ENCODE results near the gene AP3D1.

The AP3D1 gene

DNA sequence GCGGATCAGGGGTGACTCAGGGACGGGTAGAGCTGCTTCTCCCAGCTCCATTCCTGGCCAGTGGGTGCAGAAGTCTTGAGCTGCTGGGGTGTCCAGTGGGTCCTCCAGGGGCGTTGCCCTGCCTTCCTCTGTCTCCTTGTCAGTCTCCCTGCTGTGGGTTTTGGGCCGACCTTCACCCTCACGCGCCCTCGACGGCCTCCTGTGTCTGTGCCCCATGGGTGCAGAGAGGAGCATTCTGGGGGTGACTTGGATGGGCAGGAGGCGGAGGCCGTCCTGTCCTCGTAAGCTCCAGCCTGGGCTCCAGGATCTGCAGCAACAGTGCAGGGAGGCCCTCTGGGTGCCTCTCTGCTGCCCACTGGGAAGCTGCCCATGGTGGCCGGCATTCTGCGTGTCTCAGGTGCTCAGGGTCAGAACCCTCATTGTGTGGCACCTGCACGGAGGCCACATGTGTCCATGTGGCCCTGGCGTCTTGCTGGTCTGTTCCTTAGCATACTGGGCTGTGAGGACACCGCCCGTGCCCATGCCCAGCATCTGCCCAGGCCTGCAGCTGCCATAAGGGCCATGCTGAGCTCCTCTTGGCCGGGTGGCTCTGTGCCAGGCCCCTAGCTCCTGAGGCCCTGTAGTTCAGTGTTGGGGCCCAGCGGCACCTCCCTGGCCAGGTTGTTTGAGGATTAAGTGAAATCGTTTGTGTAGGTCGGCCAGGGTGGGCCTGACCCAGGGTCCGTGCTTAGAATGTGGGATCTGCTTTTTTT is 29.7 kb upstream of the AP3D1 start:
- DNase-seq (ENCODE audit: low read depth), result no peak

DNA sequence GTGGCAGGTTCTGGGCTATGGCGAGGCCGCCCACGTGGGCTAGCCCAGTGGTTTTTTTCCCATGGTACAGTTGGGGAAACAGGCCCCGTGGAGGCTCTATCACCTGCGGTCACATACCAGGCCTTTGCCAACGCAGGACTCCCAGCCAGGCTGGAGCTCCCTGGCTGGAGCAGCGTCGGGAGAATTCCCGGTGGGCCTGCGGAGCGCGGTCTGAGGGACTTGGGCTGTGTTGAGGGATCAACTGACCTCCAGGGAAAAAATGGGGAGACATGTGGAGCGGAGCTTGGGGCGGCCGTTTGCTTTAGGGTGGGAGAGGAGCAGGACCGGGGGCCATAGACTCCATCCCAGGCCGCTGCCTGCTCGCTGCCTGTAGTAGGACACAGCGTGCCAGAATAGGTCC is 28.7 kb upstream of the AP3D1 start:
- DNase-seq (ENCODE audit: low read depth), result no peak

DNA sequence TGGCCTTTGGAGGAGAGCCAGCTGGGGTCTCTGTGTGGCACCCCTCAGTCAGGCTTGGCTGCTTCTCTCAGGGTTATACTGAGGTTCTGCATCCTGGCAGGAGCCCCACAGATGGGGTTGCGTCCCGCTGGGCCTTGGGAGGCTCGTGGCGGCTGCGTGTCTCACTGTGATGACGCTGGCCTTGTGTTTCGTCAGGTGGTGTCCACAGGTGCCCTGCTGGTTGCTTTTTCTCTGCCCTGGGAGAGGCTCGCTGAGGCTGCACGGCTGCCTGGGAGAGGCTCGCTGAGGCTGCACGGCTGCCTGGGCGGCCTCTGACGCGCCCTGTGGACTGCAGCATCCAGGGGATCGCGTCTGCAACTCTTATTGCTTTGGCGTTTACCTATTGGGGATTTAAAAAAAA is 27.7 kb upstream of the AP3D1 start:
- DNase-seq (ENCODE audit: low read depth), result no peak

DNA sequence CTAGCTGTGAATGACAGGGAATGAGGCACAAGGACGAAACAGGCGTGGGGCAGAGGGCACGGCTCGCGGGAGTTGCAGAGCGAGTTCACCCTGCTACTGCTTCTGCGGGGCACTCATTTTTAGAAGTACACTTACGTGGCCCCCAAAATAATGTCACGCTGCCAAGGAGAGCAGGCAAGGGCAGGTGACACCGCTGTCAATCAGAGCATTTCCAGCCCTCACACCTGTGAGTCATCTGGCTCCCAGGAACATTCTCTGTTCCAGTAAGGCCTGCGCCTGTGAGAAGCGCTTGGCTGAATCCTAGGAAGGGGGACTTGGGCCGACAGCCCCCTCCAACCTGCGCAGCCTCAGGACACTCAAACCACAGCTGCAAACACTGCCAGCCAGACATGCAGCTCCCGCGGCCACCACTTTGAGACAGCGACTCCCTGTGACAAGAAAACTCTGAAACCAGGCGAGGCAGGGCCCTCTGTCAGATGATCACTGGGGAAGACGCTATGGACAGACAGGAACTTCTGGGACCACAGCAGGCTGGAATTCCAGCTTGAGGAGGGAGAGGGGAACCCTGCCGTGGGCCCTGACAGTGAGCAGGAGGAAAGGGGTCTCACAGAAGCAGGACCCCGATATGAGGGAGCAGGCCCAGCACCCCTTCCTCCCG is 25.1 kb upstream of the AP3D1 start:
- no peak for DNase-seq (ENCODE audit: low read depth)

DNA sequence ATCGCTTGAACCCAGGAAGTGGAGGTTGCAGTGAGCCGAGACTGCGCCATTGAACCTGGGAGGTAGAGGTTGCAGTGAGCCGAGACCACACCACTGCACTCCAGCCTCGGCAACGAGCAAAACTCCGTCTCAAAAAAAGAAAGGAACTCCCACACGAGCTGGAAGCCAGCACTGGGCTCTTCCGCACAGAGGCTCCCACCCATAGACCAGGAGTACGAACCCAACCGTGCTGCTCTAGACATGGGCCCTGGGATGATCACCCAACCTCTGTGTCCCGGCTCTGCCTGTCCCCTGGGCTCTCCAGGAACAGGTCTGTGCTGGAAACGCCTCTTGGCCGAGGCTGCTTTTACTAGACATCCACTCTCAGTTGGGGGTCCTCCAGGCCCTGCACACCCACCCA is 24.4 kb upstream of the AP3D1 start:
- DNase-seq (ENCODE audit: low read depth), result no peak

DNA sequence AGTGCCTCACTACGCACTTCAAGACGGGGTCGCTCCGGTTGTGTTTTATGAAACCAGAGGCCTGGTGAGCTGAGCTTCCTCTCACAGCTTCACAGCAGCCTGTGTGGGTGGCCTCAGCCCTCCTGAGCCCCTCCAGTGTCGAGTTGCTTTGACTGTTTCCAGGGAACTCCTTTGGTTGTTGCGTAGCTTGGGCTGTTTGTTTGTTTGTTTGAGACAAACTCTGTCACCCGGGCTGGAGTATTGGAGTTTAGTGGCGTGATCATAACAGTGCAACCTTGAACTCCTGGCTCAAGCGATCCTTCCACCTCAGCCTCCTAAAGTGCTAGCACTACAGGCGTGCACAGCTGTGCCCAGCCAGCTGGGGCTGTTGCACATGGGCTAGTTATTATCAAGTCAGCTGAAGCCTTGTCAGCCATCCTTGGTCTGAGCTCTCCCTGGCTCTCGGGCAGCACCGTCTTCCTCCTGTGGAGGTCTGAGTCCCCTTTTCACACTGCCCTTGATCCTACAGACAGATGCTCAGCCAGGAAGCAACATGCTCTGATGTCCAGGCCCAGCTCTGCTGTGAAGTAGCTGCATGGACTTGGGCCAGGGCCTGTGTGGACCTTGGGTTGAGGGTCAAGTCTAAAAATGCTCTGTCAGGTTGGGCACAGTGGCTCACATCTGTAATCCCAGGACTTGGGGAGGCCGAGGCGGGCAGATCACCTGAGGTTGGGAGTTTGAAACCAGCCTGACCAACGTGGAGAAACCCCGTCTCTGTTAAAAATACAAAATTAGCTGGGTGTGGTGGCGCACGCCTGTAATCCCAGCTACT is 22.6 kb upstream of the AP3D1 start:
- DNase-seq (ENCODE audit: low read depth), result no peak

DNA sequence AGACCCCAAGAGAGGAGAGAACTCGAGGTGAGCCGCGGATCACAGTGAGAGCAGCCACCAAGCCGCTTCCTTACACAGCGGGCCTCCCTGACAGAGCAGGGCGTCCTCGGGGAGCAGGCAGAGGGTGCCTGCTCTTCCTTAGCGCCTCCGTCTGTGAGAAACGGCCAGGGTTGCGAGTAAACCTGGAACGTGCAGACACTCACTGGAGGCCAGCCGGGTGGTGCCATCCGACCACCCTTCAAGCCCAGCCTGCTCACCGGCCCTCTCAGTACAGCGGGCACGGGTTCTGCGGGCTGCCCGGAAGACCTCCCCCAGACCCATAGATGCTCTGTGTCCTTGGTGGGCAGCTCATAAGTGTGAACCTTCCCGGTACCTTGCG is 22.0 kb upstream of the AP3D1 start:
- no peak for DNase-seq (ENCODE audit: low read depth)

DNA sequence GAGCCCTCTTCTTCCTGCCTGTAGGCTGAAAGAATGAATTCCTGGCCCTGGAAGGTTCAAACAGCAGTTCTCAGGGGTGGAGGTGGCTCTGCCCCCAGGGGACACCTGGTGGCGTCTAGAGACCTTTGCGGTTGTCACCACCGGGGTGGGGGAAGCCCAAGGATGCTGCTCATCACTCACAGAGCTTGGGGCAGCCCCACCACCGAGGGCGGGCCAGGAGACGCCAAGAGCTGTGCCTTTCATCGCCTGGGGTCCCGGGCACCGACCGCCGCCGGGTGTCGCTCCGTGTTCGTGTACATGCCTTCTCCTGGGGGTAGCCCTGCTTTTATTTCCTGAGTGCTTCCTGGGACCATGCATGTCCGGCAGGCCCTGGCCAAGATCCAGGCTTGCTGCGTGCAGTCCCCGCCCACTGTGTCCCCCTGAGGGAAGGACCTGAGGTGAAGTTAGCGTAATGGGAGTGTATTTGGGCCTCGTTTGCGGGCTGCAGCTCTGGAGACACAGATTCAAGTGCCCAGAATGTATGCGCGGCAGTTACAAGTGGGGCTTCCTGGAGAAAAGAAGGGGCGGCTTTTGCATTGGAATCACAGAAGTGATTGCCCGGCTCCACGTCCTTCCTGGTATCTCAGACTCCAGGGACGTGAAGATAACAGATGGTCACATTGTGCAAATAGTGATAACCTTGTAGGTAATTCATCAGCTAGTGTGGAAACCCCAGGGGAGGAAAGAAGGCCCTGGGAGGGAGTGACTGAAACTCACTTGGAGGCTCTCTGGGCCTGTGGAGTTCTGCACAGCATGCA is 20.2 kb upstream of the AP3D1 start:
- DNase-seq (ENCODE audit: low read depth), result peak; percentile 65

DNA sequence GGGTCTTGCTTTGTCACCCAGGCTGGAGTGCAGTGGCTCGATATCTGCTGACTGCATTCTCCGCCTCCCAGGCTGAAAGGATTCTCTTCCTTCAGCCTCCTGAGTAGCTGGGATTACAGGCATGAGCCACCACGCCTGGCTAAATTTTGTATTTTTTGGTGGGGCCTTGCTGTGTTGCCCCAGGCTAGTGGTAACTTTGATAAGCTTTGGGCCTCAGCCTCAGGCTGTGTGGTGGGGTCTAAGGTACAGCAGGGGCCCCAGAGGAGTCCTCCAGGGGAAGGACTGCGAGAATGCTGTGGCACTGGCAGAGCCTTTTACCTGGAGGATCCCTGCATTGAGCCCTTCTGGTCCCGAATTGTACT is 19.6 kb upstream of the AP3D1 start:
- no peak for DNase-seq (ENCODE audit: low read depth)

DNA sequence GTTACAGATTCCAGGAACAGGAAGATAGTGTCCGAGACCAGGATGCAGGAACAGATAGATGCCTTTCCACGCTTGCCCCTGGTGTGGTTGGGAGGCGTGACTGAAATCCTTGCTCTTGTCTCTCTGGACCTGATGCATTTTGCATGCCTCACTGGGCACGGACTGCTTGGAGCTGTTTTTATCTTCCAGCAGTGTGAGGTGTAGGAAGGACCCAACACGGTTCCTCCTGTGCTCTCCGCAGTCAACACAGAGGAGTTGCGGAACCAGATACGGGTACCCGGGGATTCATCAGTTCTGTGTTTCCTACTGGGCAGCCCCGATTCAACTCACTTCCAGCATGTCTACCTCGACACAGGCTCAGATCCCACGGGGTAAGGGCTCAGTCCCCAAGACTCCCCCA is 18.9 kb upstream of the AP3D1 start:
- peak; percentile 55 for DNase-seq (ENCODE audit: low read depth)

DNA sequence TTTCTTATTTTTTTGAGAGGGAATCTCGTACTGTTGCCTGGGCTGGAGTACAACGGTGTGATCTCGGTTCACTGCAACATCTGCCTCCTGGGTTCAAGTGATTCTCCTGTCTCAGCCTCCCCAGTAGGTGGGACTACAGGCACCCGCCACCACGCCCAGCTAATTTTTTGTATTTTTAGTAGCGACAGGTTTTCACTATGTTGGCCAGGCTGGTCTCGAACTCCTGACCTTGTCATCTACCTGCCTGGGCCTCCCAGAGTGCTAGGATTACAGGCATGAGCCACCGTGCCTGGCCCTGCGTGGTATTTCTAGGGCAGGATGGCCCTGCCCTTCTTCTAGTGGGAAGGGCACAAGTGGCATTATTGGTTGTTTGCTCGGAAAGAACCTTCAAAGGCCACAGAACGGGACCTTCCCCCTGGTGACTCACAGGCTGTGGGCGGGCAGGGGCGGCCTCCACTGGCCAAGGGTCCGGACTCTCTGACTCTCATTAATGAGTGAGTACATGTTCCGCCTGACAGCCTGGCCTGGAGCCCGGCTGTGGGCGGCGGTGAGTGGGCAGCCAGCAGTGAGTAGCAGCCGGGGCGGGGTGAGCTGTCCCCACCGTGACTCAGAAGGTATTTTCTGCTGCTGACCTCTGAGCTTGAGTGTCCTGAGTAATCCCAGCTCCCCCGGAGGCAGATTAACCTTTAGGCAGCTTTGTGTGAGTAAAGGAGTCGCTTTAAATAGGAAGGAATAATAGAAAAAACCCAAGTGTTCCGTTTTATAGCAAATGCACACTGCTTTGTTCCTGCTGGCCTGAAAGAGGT is 17.5 kb upstream of the AP3D1 start:
- peak; percentile 99 for DNase-seq (ENCODE audit: low read depth)

DNA sequence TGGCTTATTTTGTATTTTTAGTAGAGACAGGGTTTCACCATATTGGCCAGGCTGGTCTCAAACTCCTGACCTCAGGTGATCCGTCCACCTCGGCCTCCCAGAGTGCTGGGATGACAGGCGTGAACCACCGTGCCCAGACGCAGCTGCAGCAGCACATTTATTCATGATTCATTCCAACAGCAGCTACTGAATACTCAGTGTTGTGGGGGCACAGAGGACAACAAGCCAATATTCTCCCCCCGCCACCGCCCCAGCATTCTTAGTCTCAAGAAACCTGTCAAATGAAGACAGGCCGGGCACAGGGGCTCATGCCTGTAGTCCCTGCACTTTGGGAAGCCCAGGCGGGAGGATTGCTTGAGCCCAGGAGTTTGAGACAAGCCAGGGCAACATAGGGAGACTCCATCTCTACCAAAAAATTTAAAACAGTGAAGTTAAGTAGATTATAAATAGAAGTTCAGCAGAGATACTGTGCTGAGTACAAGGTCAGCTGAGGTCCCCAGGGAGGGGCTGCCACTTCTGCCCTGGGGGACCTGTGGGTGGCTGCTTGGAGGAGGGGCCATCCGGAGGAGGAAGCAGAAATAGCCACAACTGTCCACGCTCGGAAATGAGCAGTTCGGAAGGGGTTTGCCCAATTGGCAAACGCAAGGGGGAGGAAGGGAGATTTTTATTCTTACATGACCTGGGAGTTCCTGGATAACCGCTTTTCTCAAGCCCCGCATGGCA is 16.7 kb upstream of the AP3D1 start:
- DNase-seq (ENCODE audit: low read depth), result peak; percentile 44

DNA sequence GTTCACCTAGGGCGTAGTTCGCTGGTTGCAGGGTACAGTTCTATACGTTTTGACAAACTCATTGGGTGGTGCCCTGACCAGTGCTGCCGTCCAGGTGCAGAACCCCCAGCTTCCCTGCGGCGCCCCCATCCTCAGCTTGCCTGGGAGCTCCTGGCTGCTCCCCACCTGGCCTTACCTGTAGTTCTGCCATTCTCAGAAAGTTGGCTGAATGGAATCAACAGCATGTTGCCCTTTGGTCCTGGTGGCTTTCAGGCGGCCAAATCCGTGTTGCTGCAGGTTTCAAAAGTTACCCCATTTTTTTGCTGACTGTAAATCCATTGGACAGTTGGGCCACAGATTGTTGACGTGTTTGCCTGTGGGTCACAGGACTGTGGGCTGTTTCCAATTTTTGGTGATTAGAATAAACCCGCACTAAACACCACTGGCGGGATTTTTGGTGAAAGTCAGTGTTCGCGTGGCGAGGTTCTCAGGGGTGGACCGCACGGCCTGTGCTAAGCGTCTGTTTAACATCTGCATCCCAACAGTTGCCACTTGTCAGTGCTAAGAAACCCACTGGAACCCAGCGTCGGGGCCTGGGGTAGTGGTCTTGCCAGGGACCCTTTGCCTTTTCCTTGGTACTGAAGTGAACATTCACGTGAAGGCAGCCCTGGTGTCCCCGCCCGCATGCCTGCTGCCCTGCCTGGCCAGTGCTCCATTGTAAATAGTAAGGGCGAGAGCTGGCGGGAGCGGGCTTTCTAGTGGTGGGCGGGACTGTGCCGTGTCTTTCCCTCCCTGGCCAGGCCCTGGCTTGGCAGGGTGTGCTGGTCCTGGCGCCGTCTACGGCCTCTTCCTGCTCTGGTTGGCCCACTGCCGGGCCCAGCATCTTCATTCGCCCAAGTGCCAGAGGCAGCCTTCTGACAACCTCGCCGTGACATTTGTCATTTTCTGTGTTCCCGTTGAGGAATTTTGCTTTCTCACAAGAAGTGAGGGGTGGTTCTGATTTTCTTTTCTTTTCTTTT is 15.7 kb upstream of the AP3D1 start:
- peak; percentile 54 for DNase-seq (ENCODE audit: low read depth)

DNA sequence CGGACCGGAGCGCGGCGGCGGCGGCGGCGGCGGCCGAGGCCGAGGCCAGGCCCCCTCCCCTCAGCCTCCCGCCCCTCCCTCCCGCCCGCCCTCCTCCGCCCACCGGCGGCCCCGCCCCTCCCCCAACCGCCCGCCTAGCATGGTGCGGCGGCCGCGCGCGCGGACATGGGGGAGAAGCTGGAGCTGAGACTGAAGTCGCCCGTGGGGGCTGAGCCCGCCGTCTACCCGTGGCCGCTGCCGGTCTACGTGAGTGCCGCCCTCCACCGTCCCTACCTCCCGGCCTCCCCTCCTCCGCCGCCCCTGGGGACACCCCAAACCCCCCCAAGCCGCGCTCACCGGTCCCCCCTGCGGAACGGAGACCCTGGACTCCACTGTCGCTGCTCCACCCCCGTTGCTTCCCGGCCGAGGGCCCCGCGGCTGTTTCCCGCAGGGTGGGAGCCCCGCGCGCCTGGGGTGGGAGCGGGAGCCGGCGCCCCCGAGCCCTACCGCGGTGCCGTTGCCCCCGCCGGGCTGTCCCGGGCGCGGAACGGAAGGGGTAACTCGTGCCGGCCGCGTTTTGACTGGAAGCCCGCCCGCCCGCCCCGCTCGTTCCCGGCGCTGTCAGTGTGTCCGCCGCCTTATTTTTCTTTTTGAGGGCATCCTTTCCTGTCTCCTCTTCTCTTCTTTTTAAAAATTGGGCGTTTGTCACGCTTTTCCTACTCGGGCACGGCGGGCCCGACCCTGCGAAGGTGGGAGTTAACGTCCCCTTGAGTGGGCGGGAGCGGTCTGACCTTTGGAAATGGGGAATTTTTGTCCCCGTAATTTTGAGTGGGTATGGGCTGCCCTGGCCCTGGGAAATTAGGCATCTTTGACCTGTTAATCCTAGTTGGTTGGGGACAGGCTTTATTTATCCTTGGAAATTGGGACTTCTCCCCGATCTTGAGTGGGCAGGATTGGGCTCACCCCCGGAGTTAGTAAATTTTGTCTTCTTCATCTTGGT is 12.9 kb upstream of the AP3D1 start:
- DNase-seq (ENCODE audit: low read depth), result no peak

DNA sequence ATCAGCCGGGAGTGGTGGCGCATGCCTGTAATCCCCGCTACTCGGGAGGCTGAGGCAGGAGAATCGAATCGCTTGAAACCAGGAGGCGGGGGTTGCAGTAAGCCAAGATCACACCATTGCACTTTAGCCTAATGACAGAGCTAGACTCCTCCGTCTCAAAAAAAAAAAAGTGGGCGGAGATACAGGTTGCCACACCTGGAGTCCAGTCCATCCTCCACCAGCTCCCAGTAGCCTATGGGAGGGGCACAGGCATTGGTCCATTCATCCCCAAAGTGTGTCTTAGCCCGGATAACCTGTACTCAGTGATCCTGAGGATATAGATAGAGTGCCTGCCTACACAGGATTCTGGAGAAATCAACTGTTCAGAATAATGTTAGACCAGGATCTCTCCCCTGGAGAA is 9.0 kb upstream of the AP3D1 start:
- no peak for DNase-seq (ENCODE audit: low read depth)

DNA sequence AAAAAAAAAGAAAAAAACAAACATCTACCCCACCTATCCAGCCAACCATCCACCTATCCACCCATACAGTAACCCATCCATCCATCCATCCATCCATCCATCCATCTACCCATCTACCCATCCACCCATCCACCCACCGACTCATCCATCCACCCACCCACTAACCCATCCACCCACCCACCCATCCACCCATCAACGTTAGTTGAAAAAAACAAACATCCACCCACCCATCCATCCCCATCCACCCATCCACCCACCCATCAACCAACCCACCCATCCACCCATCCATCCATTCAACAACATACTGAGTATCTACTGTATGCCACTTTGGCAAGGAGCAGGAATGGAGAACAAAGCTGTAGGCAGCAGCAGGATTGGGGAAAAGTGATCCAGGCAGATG is 6.1 kb upstream of the AP3D1 start:
- DNase-seq (ENCODE audit: low read depth), result no peak

DNA sequence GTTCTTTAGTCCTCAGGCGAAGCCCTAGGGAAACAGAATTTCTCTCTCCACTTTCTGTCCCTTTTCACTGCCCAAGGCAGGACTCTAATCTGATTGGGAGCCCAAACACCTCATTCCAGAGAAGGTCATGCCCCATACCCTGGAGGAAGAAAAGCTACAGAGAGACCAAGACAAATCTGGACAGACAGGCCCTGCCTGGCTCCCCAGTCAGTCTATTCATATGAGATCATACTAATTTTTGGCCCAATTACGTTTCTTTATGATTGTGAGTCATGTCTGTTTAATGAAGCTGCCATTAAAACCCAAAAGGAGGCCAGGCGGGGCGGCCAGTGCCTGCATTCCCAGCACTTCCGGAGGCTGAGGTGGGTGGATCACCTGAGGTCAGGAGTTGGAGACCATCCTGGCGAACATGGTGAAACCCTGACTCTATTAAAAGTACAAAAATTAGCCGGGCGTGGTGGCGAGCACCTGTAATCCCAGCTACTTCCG is 3.3 kb upstream of the AP3D1 start:
- DNase-seq (ENCODE audit: low read depth), result peak; percentile 9

DNA sequence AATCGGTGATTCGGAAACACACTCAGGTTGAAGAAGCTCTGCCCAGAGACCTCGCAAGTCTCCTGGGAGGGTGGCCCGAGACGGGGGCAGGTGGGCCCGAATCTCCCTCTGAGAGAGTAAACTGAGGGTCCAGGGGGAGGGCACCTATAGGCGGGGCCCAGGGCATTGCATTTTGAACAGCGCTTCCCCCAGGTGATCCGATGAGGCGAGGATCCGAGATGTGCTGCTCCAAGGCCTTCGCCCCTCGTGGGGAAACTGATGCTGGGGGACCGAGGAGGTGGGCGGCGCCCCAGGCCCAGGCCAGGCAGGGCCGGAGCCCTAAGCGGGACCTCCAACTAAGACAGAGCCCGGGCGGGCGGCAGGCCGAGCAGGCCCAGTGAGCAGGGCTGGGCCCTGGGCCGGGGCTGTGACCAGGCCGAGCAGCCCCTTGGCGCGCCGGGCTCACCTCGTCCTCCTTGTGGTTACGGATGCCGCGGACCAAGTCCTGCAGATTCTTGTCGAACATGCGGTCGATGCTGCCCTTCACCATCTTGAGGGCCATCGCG is 500 bp downstream of the AP3D1 start:
- DNase-seq (ENCODE audit: low read depth), result peak; percentile 6
